GM12892 (cell line): Measurements from ENCODE around the gene PDGFRB.

ENCODE experiments used
- DNase-seq: peaks from one replicate; pipeline ENCODE4 v3.0.0; 2011; ENCODE audit not compliant: insufficient read length
- FAIRE-seq: peaks from 2 replicates; lab custom pipeline; 2011; peaks lifted over from hg19 to GRCh38; lab: Jason Lieb, UNC
- POLR2A ChIP-seq: IDR thresholded peaks from 2 replicates; pipeline ENCODE4 v1.6.1; 2011; ENCODE audit warnings: low read depth, low read length, control low read depth
- POLR2AphosphoS5 ChIP-seq: IDR thresholded peaks from 2 replicates; pipeline ENCODE4 v1.6.1; 2011; ENCODE audit warnings: low read depth, low read length, control low read depth
- TAF1 ChIP-seq: IDR thresholded peaks from 2 replicates; pipeline ENCODE4 v1.6.1; 2011; ENCODE audit warnings: low read depth, mild to moderate bottlenecking, control low read depth, low read length, borderline replicate concordance

PDGFRB gene

GRCh38 chr5:150068472-150068871 is 87.2 kb downstream of the PDGFRB start:
- TF ChIP-seq POLR2AphosphoS5: no peak
- no peak for TF ChIP-seq POLR2A
- TF ChIP-seq TAF1: no peak
- no peak for DNase-seq
- no peak for FAIRE-seq

GRCh38 chr5:150068071-150068470 is 87.6 kb downstream of the PDGFRB start:
- DNase-seq (no peak), FAIRE-seq (no peak)
- TF ChIP-seq TAF1: no peak
- TF ChIP-seq POLR2AphosphoS5: no peak
- TF ChIP-seq POLR2A: no peak

- TF ChIP-seq TAF1 (no peak), POLR2A (no peak), POLR2AphosphoS5 (no peak)
- DNase-seq (no peak), FAIRE-seq (peak; percentile 38)
Observed at GRCh38 chr5:150067405-150067960, 88.2 kb downstream of the PDGFRB start.

GRCh38 chr5:150066901-150067396 is 88.7 kb downstream of the PDGFRB start:
- FAIRE-seq: peak; percentile 86
- no peak for TF ChIP-seq TAF1
- DNase-seq: no peak

GRCh38 chr5:150066436-150066835 is 89.2 kb downstream of the PDGFRB start:
- DNase-seq: no peak
- no peak for FAIRE-seq
- TF ChIP-seq POLR2AphosphoS5 (no peak), POLR2A (no peak), TAF1 (no peak)

- no peak for TF ChIP-seq POLR2A
- no peak for TF ChIP-seq POLR2AphosphoS5
- TF ChIP-seq TAF1: no peak
- no peak for FAIRE-seq
- DNase-seq: no peak
Observed at GRCh38 chr5:150065886-150066285, 89.8 kb downstream of the PDGFRB start.

GRCh38 chr5:150065346-150065745 is 90.3 kb downstream of the PDGFRB start:
- TF ChIP-seq POLR2A: no peak
- TF ChIP-seq POLR2AphosphoS5: no peak
- TF ChIP-seq TAF1: no peak
- DNase-seq: no peak
- no peak for FAIRE-seq

- TF ChIP-seq POLR2AphosphoS5 (no peak), POLR2A (no peak), TAF1 (no peak)
- FAIRE-seq (no peak), DNase-seq (no peak)
Observed at GRCh38 chr5:150064681-150065220, 90.9 kb downstream of the PDGFRB start.
